GM19193 (cell line): ENCODE results near the gene STON2.

Experiments
- POLR2A ChIP-seq: IDR thresholded peaks from 4 replicates; pipeline ENCODE4 v1.6.1; 2011; ENCODE audit not compliant: insufficient read depth, insufficient read length; ENCODE audit errors: extremely low read depth

STON2 gene

GRCh38 chr14:81233615-81234014, 166.5 kb downstream of the STON2 start:
- TF ChIP-seq POLR2A, result no peak

GRCh38 chr14:81231540-81231939, 168.6 kb downstream of the STON2 start:
- no peak for TF ChIP-seq POLR2A

GRCh38 chr14:81224222-81224621, 175.9 kb downstream of the STON2 start:
- TF ChIP-seq POLR2A, result no peak

DNA sequence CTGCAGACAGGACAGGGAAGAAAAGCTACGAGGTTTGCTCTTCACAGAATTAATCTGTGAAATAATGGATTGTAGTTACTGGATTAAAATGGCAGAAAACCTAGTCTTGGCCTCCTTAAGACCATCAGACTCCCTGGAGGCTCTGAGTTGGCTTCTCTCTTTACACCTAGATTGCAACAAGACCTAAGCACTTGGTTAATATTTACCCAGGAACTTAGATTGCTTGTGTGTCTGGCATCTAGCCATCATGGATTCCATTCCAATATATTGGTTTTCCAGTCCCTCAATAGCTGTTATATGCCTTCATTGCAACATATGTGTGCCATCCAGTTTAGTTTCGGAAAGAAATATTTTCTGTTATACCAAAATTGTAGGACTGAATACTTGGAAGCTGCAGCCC, 177.4 kb downstream of the STON2 start:
- no peak for TF ChIP-seq POLR2A

- no peak for TF ChIP-seq POLR2A
Measured at GRCh38 chr14:81222126-81222525, 178.0 kb downstream of the STON2 start.

- TF ChIP-seq POLR2A, result no peak
Measured at GRCh38 chr14:81221579-81222102, 178.5 kb downstream of the STON2 start.

GRCh38 chr14:81220830-81221578, 179.1 kb downstream of the STON2 start, which contains the start of gene GTF2A1:
Gene GTF2A1 (minus strand): TSS chr14:81220959. CDS start chr14:81220518, 441 bp downstream.
- peak; percentile 100 for TF ChIP-seq POLR2A

GRCh38 chr14:81220580-81220829, 179.6 kb downstream of the STON2 start:
- TF ChIP-seq POLR2A, result no peak

DNA sequence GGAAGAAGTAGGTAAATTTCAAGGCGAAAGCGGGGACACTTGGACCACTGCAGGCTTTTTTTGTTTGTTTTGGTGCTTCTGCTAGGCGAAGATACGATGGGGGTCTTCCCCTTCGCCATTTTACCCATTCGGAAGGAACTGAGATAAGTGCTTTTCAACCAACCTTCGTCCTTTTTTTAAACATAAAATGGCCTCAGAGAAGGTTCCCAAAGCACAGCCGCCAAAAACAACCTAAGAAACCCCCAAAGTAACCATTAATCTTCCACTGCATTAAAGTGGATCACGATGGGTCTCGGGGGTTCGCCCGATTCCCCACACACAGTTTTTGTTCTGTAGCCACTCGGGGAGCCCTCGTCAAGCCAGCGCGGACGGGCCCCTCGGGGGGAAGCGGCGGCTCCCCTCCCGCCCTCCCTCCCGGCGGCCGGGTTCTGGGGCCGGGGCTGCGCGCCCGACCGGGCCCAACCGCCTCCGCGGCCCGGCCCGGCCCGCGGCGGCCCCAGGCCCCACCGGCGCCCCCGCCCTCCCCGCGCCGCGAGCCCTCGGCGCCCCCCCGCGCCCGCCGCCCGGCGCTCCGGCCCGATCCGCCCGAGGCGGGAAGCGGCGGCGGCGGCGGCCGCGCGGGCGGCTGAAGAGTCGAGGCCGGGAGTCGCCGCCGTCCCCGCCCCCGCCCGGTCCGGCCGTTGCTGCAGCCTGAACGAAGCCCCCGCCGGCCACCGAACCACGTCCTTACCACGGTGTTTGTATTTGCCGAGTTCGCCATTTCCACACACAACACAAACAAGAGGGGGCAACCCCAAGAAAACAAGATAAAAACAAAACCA, 180.2 kb downstream of the STON2 start:
- TF ChIP-seq POLR2A, result no peak

DNA sequence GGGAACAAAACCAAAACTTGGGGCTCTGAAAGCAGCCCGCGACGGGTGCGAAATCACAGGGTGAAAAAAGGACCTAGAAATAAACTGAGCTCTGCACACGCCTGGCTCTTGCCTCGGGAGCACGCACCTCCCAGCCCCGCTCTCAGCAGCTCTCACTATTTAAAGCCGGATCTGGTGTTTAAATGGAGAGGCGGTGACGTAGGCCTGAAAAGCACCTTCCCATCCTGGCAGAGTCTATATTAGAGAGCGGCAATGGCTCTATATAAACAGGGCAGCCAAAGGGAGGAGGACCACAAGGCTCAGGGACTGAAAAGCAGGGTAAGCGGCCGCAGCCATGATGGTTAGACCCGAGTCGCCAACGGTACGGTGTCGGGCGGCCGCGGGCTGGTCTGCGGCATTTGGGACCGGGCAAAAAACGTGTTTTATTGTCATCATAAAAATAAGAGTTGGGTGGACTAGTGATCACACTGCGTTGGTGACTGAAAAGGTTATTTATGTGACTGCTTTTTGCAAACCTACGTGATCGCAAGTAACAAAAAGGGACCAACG, 180.8 kb downstream of the STON2 start:
- peak; percentile 98 for TF ChIP-seq POLR2A

DNA sequence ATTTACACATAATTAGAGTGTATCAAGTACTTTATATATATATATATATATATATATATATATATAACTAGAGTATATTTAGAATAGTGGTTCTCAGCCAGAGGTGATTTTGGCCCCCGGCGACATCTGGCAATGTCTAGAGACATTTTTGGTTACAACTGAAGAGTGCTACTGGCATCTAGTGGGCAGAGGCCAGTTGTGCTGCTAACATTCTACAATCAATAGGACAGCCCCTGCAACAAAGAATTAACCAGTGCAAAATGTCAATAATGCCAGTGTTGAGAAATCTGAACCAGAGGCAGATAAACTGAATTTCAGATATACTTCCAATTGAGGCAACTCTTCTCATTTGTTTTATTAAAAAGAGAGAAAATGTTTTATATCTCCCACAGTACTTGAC, 188.3 kb downstream of the STON2 start:
- no peak for TF ChIP-seq POLR2A
